Ovary (tissue), 3 donors: Measurements from ENCODE around the gene ABCF2.

Source experiments
- POLR2A ChIP-seq: fragments of 450-650 bp; IDR thresholded peaks from one replicate; pipeline ENCODE4 v1.6.1; 2017; ENCODE audit warnings: antibody characterized with exemption, mild to moderate bottlenecking, moderate library complexity
- TF ChIP-seq, protein P1 (sequence below), 3 donors: fragments of 450-650 bp in 2 of 3; fragments of 200-600 bp in 1 of 3; IDR thresholded peaks; one replicate each; pipeline versions ENCODE4 v1.5.1 to v1.8.0; 2016 to 2022; ENCODE audit warnings: antibody characterized with exemption in 3 of 3, mild to moderate bottlenecking in 1 of 3
- donor health status: DM: no; HTN: no; CAD: no.

DNA sequence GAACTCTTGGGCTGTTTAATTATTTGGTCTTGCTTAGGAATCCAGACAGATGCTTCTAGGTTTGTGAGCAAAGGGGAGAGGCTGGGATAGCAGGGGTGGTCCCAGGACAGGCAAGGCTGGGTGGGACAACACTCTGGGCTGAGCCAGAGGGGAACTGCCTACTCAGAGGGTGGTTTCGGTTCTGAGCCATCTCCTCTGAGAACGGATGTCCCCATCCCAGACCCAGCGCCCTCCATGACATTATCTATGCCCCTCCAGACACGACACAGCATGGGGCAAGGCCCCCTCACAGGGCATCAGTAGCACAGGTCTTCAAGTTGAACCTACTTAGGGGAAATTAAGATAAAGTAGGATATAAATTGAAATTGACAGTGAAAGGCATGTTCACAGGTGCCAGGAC, 47.1 kb downstream of the ABCF2 start:
- TF ChIP-seq, protein P1, sequence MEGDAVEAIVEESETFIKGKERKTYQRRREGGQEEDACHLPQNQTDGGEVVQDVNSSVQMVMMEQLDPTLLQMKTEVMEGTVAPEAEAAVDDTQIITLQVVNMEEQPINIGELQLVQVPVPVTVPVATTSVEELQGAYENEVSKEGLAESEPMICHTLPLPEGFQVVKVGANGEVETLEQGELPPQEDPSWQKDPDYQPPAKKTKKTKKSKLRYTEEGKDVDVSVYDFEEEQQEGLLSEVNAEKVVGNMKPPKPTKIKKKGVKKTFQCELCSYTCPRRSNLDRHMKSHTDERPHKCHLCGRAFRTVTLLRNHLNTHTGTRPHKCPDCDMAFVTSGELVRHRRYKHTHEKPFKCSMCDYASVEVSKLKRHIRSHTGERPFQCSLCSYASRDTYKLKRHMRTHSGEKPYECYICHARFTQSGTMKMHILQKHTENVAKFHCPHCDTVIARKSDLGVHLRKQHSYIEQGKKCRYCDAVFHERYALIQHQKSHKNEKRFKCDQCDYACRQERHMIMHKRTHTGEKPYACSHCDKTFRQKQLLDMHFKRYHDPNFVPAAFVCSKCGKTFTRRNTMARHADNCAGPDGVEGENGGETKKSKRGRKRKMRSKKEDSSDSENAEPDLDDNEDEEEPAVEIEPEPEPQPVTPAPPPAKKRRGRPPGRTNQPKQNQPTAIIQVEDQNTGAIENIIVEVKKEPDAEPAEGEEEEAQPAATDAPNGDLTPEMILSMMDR (IDR thresholded peaks at IDR 0.05): no peak
- TF ChIP-seq POLR2A: no peak
